Keratinocyte (primary cell): ENCODE measurements around the gene ZNF710.

Experiments
- CTCF ChIP-seq, 3 experiments: IDR thresholded peaks in 1 of 3; conservative IDR thresholded peaks in 1 of 3; optimal IDR thresholded peaks in 1 of 3; 2 replicates in 2 of 3; 3 replicates in 1 of 3; pipeline versions ENCODE3 to v1.5.1; 2011; ENCODE audit warnings: low read length in 3 of 3, mild to moderate bottlenecking in 3 of 3, moderate library complexity in 2 of 3, control low read depth in 1 of 3, inconsistent platforms in 1 of 3; ENCODE audit not compliant: insufficient read depth in 2 of 3; ENCODE audit errors: extremely low read depth in 1 of 3
- EZH2 ChIP-seq: IDR thresholded peaks from one replicate; pipeline ENCODE4 v1.6.1; 2012; ENCODE audit warnings: inconsistent platforms, mild to moderate bottlenecking, low read length, moderate library complexity

DNA sequence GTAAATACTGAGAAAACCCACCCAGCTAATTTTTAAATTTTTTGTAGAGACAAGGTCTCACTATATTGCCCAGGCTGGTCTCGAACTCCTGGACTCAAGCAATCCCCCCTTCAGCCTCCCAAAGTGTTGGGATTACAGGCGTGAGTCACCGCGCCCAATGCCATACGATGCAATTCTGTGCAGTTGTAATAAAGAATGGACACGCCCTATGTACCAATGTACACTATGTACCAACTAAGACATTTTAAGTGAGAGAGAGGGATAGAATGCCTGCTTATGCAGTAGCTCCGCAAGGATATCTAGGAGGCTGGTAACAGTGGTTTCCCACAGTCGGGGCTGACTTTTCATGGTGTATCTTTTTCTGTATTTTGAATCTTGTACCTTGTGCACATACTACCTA lies 14.6 kb downstream of the ZNF710 start:
- TF ChIP-seq CTCF (optimal IDR thresholded peaks at IDR 0.05 in 1 of 3, IDR thresholded peaks at IDR 0.05 in 1 of 3, conservative IDR thresholded peaks at IDR 0.05 in 1 of 3; ENCODE audit: extremely low read depth in 1 of 3, insufficient read depth in 2 of 3, low read length in 3 of 3) (no peak), EZH2 (no peak)
